ENCODE data around the gene PPP6R2.

GRCh38 chr22:50441428-50441993, 98.4 kb downstream of the PPP6R2 start:
- TF ChIP-seq ZFX (IDR thresholded peaks at IDR 0.05) = no peak
- TF ChIP-seq, protein P1, sequence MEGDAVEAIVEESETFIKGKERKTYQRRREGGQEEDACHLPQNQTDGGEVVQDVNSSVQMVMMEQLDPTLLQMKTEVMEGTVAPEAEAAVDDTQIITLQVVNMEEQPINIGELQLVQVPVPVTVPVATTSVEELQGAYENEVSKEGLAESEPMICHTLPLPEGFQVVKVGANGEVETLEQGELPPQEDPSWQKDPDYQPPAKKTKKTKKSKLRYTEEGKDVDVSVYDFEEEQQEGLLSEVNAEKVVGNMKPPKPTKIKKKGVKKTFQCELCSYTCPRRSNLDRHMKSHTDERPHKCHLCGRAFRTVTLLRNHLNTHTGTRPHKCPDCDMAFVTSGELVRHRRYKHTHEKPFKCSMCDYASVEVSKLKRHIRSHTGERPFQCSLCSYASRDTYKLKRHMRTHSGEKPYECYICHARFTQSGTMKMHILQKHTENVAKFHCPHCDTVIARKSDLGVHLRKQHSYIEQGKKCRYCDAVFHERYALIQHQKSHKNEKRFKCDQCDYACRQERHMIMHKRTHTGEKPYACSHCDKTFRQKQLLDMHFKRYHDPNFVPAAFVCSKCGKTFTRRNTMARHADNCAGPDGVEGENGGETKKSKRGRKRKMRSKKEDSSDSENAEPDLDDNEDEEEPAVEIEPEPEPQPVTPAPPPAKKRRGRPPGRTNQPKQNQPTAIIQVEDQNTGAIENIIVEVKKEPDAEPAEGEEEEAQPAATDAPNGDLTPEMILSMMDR (conservative IDR thresholded peaks at IDR 0.05) = no peak

All from C4-2B (cell line).